OCI-LY7 (cell line): ENCODE results near the gene SLC1A6.
"Not testable (repeated sequence)": the region's sequence is repeated elsewhere in the genome, so short reads cannot be mapped to it uniquely, and the experiment has no call there.

Source experiments
- CTCF ChIP-seq: fragments of 200-600 bp; sonication (generic); conservative IDR thresholded peaks from 2 replicates; pipeline ENCODE4 v1.5.1; 2014; ENCODE audit warnings: mild to moderate bottlenecking, antibody characterized with exemption, low read length, moderate library complexity, mixed read lengths
- EZH2phosphoT487 ChIP-seq: fragments of 200-600 bp; sonication (generic); IDR thresholded peaks from 2 replicates; pipeline ENCODE4 v1.6.1; 2018; ENCODE audit warnings: low read depth, borderline replicate concordance, mild to moderate bottlenecking, mixed run types, antibody characterized with exemption, low read length, moderate library complexity, mixed read lengths

- not testable (repeated sequence) for TF ChIP-seq CTCF, EZH2phosphoT487
These were observed 39.2 kb upstream of the SLC1A6 start for GRCh38 chr19:15018836-15019235.
